Body of pancreas (tissue), 4 donors: ENCODE data around the gene PXYLP1. TPM values are rescaled to one million over a fixed set of nuclear protein-coding genes. Genes with fewer than 3 reads are reported as not detected.

Experiments
- ATAC-seq: fragments of 150-250 bp; one replicate; pipeline ENCODE4 v1.9.1; 2016
- DNase-seq, 4 donors: peaks; one replicate each; pipeline ENCODE4 v3.0.0-alpha.2; 2019
- H3K27ac ChIP-seq, 4 donors: fragments of 200-600 bp; sonication (generic); 1 replicate in 3 of 4; 2 replicates in 1 of 4; pipeline versions ENCODE4 v1.5.1 to v1.6.1; 2016 to 2019; ENCODE audit warnings: mild to moderate bottlenecking in 1 of 4, mixed read lengths in 1 of 4, moderate library complexity in 1 of 4
- H3K27me3 ChIP-seq, 2 donors: fragments of 200-600 bp; sonication (generic); one replicate each; pipeline ENCODE4 v1.6.0; 2016; ENCODE audit warnings: mild to moderate bottlenecking in 1 of 2
- H3K36me3 ChIP-seq, 2 donors: fragments of 200-600 bp; sonication (generic); replicated peaks in 1 of 2; 2 replicates each; pipeline ENCODE4 v1.5.1; 2016; ENCODE audit warnings: low read depth in 2 of 2; ENCODE audit not compliant: insufficient read depth in 1 of 2
- H3K4me1 ChIP-seq: fragments of 200-600 bp; sonication (generic); one replicate; pipeline ENCODE4 v1.6.0; 2016
- H3K4me3 ChIP-seq, 2 donors: fragments of 200-600 bp; sonication (generic); 1 replicate in 1 of 2; 2 replicates in 1 of 2; pipeline ENCODE4 v1.5.1; 2016 to 2019
- H3K9me3 ChIP-seq, 3 donors: fragments of 200-600 bp; sonication (generic); 1 replicate in 2 of 3; 2 replicates in 1 of 3; pipeline ENCODE4 v1.5.1; 2016
- CTCF ChIP-seq, 7 experiments: fragments of 450-650 bp in 4 of 7; fragments of 200-600 bp in 3 of 7; sonication (generic) in 3 of 7; IDR thresholded peaks; one replicate each; pipeline ENCODE4 v1.5.1; 2016 to 2019; ENCODE audit warnings: antibody characterized with exemption in 7 of 7
- POLR2A ChIP-seq, 3 donors: fragments of 450-650 bp; IDR thresholded peaks; one replicate each; pipeline ENCODE4 v1.6.1; 2016; ENCODE audit warnings: antibody characterized with exemption in 3 of 3, mild to moderate bottlenecking in 2 of 3
- WGBS, 2 donors: methylation state at CpG; one replicate each; pipeline ENCODE4 v1.1.5; 2017; 5-methylcytosine and 5-hydroxymethylcytosine counted together
- intact Hi-C: fragments of 100-400 bp; cut with DNase I; formaldehyde crosslinking; loops from one replicate; pipeline ENCODE4 v1.15.1; 2023
- total RNA-seq, 2 donors: library from RNA; depleted of rRNA; stranded (reverse); fragments of >200 nt; gene quantifications; one replicate each; pipeline ENCODE4 v1.1.0, GENCODE V29; 2016

Gene PXYLP1
- 10 to 100 TPM in 1 of 2 donors, 1 to 10 TPM in 1; 9.9 to 10.5 TPM for total RNA-seq

- intact Hi-C loops, result no loop called here
- peak; percentile 94 to 96 (median 95) for DNase-seq
- no peaks in the 10 kb centered on the region for H3K36me3 ChIP-seq
- TF ChIP-seq POLR2A (IDR thresholded peaks at IDR 0.05), result peak; percentile 78 to 84 (median 84)
- peak; percentile 25 to 99 (median 88) for TF ChIP-seq CTCF (IDR thresholded peaks at IDR 0.05)
- peaks cover 36% of the 10 kb centered on the region for H3K4me1 ChIP-seq
- ATAC-seq, result peak; percentile 94
- WGBS, 2 donors, result 2 to 7% methylated on average over 48 to 64 of the region's 92 CpGs
- H3K9me3 ChIP-seq, result no peaks in the 10 kb centered on the region
- H3K27me3 ChIP-seq, result no peaks in the 10 kb centered on the region
- peak within 1 kb of the TSS; percentile 40 to 50 for H3K4me3 ChIP-seq
- H3K27ac ChIP-seq, result peak within 1 kb of the TSS; percentile 78 to 82 (median 80)
These were observed at the start of gene PXYLP1 for GRCh38 chr3:141231101-141231951. Gene PXYLP1 (plus strand): TSS chr3:141231825. CDS start chr3:141260176, 28,351 bp downstream.

GRCh38 chr3:141183606-141184005 lies 48.0 kb upstream of the PXYLP1 start:
- no peak for TF ChIP-seq POLR2A (IDR thresholded peaks at IDR 0.05)
- no peak for TF ChIP-seq CTCF (IDR thresholded peaks at IDR 0.05)
- DNase-seq, result no peak
- Histone ChIP-seq H3K27ac (no peak overlapping the region), H3K36me3 (no peaks in the 10 kb centered on the region), H3K9me3 (no peaks in the 10 kb centered on the region), H3K27me3 (no peaks in the 10 kb centered on the region), H3K4me1 (no peaks in the 10 kb centered on the region), H3K4me3 (no peak overlapping the region)
- WGBS, 2 donors, result 30 to 34% methylated on average over 2 of the region's 2 CpGs
- intact Hi-C loops, result loop anchor here (10.0 kb wide), 1 partner anchor 289 kb away; no protein-coding TSS in a partner anchor
- ATAC-seq, result no peak

- Histone ChIP-seq H3K36me3 (no peaks in the 10 kb centered on the region), H3K4me1 (no peaks in the 10 kb centered on the region), H3K4me3 (no peak overlapping the region), H3K27me3 (no peaks in the 10 kb centered on the region), H3K27ac (no peak overlapping the region), H3K9me3 (no peaks in the 10 kb centered on the region)
- ATAC-seq (no peak), DNase-seq (no peak)
- no peak for TF ChIP-seq POLR2A (IDR thresholded peaks at IDR 0.05)
- TF ChIP-seq CTCF (IDR thresholded peaks at IDR 0.05), result no peak
- intact Hi-C loops, result loop anchor here (10.0 kb wide), 1 partner anchor 290 kb away; no protein-coding TSS in a partner anchor
- 68 to 70% methylated on average over 4 of the region's 4 CpGs for WGBS, 2 donors
These were observed 47.2 kb upstream of the PXYLP1 start for GRCh38 chr3:141184430-141184829.

- WGBS, 2 donors, result 50 to 91% methylated on average over 2 of the region's 2 CpGs
- no peaks in the 10 kb centered on the region for H3K36me3 ChIP-seq
- H3K4me1 ChIP-seq, result no peaks in the 10 kb centered on the region
- no peaks in the 10 kb centered on the region for H3K9me3 ChIP-seq
- no peak for DNase-seq
- no peak overlapping the region for H3K4me3 ChIP-seq
- no peaks in the 10 kb centered on the region for H3K27me3 ChIP-seq
- no peak overlapping the region for H3K27ac ChIP-seq
- ATAC-seq, result no peak
- no peak for TF ChIP-seq POLR2A (IDR thresholded peaks at IDR 0.05)
- TF ChIP-seq CTCF (IDR thresholded peaks at IDR 0.05), result no peak
- intact Hi-C loops, result loop anchor here (5.0 kb wide), 1 partner anchor 189 kb away; no protein-coding TSS in a partner anchor
These were observed 40.4 kb upstream of the PXYLP1 start for GRCh38 chr3:141191097-141191749.
